ENCODE measurements around the gene ACSF2.

The ACSF2 gene

DNA sequence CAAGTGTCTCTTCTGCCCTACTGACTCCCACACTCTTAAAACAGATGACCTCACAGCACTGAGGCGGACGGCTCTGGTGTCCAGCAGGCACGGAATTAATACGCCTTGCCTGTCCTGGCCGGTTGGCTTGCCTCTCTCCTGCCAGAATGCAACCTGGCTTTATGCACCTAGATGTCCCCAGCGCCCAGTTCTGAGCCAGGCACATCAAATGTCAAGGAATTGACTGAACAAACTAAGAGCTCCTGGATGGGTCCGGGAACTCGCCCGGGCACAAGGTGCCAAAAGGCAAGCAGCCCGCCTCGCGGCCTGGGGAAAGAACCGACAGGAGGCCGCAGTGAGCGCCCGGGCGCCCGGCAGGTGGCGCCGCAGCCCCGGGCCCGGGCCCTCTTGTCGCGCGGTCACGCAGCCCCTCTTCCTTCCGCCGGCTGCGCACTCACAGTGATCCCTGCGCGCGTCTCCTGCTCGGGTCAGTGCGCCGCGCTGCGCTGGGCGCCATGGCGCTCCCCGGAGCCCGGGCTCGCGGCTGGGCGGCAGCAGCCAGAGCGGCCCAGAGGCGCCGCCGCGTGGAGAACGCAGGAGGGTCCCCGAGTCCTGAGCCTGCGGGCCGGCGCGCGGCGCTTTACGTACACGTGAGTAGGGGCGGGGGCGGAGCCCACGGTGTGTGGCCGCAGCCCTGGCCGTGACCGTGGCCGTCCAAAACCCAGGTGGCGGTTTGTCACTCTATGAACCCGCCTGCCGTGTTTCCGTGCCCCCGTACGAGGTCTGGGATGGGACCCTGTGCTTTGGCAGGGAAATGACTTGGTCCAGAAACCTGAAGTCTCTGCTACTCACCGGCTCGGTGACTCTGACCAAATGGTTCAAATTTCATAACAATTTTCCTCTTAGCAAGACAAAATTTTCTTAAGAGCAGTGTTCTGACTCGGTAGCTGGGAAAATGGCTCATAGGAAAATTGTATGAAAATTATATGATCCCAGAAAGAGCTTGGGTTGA, 52.7 kb downstream of the ACSF2 start, which contains the start of gene RSAD1:
RSAD1 (plus strand) TSS at position 470 of the 991 bp plus-strand sequence; CDS start at position 495, 25 bp downstream.
- peak; percentile 70 to 82 for DNase-seq (ENCODE audit: low read depth in 2 of 2)

DNA sequence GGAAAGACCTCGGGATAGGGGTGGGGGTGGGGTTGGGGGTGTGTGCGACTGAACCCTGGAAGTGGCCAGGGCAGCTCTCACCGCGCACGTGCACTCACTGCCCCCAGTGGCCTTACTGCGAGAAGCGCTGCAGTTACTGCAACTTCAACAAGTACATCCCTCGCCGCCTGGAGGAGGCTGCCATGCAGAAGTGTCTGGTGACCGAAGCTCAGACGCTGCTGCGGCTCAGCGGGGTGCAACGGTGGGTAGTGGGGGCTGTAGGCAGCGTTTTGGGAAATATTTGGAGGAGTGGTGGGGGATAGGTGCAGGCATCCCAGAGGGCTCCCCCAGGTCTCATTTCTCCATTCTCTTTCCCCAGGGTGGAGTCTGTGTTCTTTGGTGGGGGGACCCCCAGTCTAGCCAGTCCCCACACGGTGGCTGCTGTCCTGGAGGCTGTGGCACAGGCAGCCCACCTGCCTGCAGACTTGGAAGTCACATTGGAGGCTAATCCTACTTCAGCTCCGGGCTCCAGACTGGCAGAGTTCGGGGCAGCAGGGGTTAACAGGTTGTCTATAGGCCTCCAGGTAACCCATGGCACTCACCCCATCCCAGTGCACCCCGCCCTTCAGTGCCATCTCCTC, 53.6 kb downstream of the ACSF2 start:
- peak; percentile 54 to 58 for DNase-seq (ENCODE audit: low read depth in 2 of 2)

GRCh38 chr17:50480142-50480764, 54.2 kb downstream of the ACSF2 start:
- DNase-seq (ENCODE audit: low read depth in 2 of 2) = no peak

DNA sequence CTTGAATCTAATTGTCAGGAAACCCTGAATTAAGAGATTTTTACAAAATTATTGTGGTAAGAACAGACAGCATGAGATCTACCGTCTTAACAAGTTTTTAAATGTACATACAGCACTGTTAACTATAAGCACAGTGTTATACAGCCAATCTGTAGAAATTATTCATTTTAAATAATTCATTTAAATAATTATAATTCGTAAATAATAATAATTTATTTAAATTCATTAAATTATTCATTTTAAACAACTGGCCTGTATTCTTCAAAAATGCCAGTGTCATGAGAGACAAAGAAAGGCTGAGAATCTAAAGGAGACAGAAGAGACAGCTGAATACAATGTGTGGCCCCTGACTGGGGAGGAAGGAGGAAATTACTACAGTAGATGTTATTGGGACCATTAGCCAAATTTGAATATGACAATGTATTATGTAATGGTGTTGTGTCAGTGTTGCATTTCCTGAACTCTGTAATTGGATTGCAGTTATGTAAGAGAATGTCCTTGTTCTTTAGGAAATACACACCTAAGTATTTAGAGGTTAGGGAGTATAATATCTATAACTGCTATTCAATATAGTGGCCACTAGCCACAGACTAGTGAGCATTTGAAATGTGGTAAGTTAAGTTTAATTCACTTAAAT, 55.0 kb downstream of the ACSF2 start:
- no peak for DNase-seq (ENCODE audit: low read depth in 2 of 2)

DNA sequence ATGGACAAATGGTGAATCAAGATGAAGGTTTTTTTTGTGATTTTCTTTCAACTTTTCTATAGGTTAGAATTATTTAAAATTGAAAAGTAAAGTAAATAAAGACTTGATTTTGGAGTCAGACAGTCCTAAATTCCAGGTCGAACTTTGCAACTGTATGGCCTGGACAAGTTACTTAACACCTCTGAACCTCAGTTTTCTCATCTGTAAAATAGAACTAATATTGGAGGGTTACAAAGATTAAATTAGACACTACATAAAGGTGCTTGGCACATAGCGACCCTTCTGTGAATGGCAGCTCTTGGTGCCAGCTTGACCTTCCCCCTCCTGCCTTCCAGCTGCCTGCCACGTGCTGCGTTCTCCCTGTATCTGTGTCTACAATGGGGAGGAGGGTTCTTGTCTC, 55.6 kb downstream of the ACSF2 start:
- no peak for DNase-seq (ENCODE audit: low read depth in 2 of 2)

DNA sequence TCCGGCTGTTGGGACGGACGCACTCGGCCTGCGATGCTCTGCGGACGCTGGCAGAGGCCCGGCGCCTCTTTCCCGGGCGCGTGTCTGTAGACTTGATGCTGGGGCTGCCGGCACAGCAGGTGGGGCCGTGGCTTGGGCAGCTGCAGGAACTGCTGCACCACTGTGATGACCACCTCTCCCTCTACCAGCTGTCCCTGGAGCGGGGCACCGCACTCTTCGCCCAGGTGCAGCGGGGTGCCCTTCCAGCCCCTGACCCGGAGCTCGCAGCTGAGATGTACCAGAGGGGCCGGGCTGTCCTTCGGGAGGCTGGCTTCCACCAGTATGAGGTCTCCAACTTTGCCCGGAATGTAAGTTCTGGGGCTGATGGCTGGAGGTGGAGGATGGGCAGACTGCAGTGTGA, 56.1 kb downstream of the ACSF2 start:
- DNase-seq (ENCODE audit: low read depth in 2 of 2) = no peak

- DNase-seq (ENCODE audit: low read depth in 2 of 2) = peak; percentile 62
These were observed 56.5 kb downstream of the ACSF2 start for GRCh38 chr17:50482516-50482915.

GRCh38 chr17:50483266-50483665, 57.2 kb downstream of the ACSF2 start:
- no peak for DNase-seq (ENCODE audit: low read depth in 2 of 2)

- no peak for DNase-seq (ENCODE audit: low read depth in 2 of 2)
These were observed 58.6 kb downstream of the ACSF2 start for GRCh38 chr17:50484386-50485155.

- no peak for DNase-seq (ENCODE audit: low read depth in 2 of 2)
These were observed 61.4 kb downstream of the ACSF2 start for GRCh38 chr17:50487213-50488096.

DNA sequence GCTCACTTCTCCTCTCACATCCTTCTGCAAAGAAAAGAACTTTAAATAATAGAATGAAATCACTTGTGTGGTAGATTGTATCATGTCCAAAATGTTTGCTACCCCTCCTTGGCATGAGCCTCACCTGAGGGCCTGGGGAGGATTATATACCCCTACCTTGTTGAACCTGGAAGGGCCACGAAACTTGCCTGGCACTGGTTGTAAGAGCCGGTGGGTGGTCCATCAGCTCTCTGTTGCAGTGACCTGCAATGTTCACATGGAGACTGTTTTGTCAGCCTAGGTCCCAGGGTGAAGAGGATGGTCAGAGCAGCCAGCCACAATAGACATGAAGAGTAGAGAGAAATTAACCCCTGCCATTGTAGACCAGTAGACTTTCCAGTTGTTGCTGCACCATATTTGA, 62.9 kb downstream of the ACSF2 start:
- DNase-seq (ENCODE audit: low read depth in 2 of 2) = no peak

DNA sequence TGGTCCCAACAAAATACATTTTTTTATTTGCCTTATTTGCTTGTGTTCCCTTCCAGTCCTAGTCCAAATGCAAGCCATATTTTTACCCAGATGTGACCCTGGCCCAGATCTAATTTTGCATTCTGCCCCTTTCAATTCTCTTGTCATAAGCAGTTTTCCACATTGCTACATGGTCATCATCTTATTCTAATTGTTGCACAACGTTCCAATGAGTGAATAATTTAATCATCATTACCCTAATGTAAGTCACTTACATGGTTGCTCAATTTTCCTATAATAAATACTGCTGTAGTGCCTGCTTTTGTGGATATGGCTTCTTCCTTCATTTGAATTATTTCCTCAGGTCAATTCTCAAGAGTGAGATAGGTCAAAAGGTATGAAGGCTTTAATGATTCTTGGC, 65.5 kb downstream of the ACSF2 start:
- DNase-seq (ENCODE audit: low read depth in 2 of 2) = no peak

- no peak for DNase-seq (ENCODE audit: low read depth in 2 of 2)
These were observed 66.2 kb downstream of the ACSF2 start for GRCh38 chr17:50492214-50492613.

DNA sequence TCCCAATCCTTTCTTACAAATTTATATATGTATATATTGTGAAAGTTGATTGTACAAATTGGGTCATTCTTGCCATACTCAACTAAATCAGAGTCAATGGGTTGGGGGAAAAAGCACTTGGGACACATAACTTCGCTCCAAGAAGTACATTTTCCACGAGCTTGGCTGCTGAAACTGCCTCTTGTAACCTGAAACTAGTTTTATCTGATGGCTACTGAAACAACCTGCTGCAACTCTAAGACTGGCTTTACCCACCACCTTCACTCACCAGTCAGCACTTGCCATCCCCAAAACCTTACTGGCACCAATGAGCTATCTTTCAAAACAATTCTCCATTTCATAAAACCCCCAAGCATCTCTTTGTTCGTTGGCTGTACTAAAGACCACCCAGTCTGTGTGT, 67.7 kb downstream of the ACSF2 start:
- DNase-seq (ENCODE audit: low read depth in 2 of 2) = no peak

GRCh38 chr17:50495217-50495823, 69.3 kb downstream of the ACSF2 start:
- DNase-seq (ENCODE audit: low read depth in 2 of 2) = no peak

DNA sequence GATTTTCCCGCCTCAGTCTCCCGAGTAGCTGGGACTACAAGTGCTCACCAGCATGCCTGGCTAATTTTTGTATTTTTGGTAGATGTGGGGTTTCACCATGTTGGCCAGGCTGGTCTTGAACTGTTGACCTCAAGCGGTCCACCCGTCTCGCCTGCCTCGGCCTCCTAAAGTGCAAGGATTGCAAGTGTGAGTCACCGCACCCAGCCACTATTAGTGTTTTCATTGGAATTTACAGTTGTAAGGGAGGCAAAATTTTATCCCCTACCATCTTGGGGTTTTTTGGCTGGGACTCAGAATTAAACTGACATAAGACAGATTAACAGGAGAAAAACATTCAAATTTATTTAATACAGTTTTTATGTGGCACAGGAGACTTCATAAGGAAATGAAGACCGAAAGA, 69.9 kb downstream of the ACSF2 start:
- no peak for DNase-seq (ENCODE audit: low read depth in 2 of 2)

GRCh38 chr17:50498021-50498874, 72.2 kb downstream of the ACSF2 start:
- DNase-seq (ENCODE audit: low read depth in 2 of 2) = no peak

DNA sequence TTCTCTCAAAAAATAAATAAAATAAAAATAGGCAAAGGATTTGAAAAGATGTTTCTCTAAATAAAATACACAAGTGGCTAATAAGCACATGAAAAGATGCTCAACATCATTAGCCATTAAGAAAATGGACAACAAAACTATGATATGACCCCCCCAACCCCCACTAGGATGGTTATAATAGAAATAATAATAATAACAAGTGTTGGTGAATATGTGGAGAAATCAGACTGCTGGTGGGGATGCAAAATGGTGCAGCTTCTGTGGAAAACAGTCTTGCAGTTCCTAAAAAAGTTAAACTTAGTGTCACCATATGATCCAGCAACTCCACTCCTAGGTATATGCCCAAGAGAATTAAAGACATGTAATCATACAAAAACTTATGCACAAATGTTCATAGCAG, 73.3 kb downstream of the ACSF2 start:
- DNase-seq (ENCODE audit: low read depth in 2 of 2) = no peak

- no peak for DNase-seq (ENCODE audit: low read depth in 2 of 2)
These were observed 73.7 kb downstream of the ACSF2 start for GRCh38 chr17:50499721-50500120.
